H1 (cell line): ENCODE results near the gene SLC25A21. TPM values are rescaled to one million over a fixed set of nuclear protein-coding genes. Genes with fewer than 3 reads are reported as not detected.

Experiments
- CHD1 ChIP-seq: IDR thresholded peaks from 2 replicates; pipeline ENCODE4 v1.6.1; 2012; ENCODE audit warnings: low read depth, low read length, improper control_type of control experiment
- CHD7 ChIP-seq: fragments of 300-600 bp; sonication (generic); IDR thresholded peaks from 2 replicates; pipeline ENCODE4 v1.7.1; 2012; ENCODE audit warnings: low read length, moderate library complexity, mild to moderate bottlenecking, inconsistent platforms; ENCODE audit not compliant: insufficient replicate concordance
- E2F6 ChIP-seq: IDR thresholded peaks from 2 replicates; pipeline ENCODE4 v1.6.1; 2012; ENCODE audit warnings: inconsistent platforms
- GTF2F1 ChIP-seq: IDR thresholded peaks from 2 replicates; pipeline ENCODE4 v1.6.1; 2012; ENCODE audit warnings: low read depth, low read length, improper control_type of control experiment, borderline replicate concordance
- MAFK ChIP-seq: IDR thresholded peaks from 2 replicates; pipeline ENCODE4 v1.6.1; 2012; ENCODE audit warnings: low read depth, mild to moderate bottlenecking, improper control_type of control experiment, low read length
- SP2 ChIP-seq: IDR thresholded peaks from 2 replicates; pipeline ENCODE4 v1.6.1; 2012; ENCODE audit warnings: mild to moderate bottlenecking, low read length, inconsistent platforms
- polyA plus RNA-seq, 7 experiments: library from polyadenylated mRNA; depleted of rRNA in 3 of 7; stranded (reverse) in 5 of 7; unstranded in 2 of 7; fragments of >200 nt in 5 of 7; fragments of 200-250 nt in 2 of 7; gene quantifications; 1 replicate in 5 of 7; 2 replicates in 1 of 7; 4 replicates in 1 of 7; pipeline versions ENCODE4 v1.2.1 to v1.2.3, GENCODE V29; 2011 to 2013; ENCODE audit warnings: missing spikeins in 2 of 7, mixed read lengths in 2 of 7
- total RNA-seq: library from RNA; stranded (reverse); fragmentation: NEBNext Ultra II Directional; extraction: Animal tissue kit (Norgen Biotek cat#: 25700); gene quantifications from 2 replicates; pipeline ENCODE4 v1.2.1, GENCODE V29; 2021

SLC25A21 gene
- total and polyA plus RNA-seq, 2 of the 8 experiments (the other 6 are each of a cell fraction or from before 2014, with no cell fraction given), result 6.9 to 15.7 TPM

GRCh38 chr14:36981832-36982529 lies 190.4 kb downstream of the SLC25A21 start (continued):
- no peak for TF ChIP-seq CHD7
- no peak for TF ChIP-seq SP2
- no peak for TF ChIP-seq E2F6
- TF ChIP-seq GTF2F1, result no peak
- no peak for TF ChIP-seq MAFK
- TF ChIP-seq CHD1, result no peak
